Left lung (tissue), 10 donors: Measurements from ENCODE around the gene AUTS2. TPM values are rescaled to one million over a fixed set of nuclear protein-coding genes. Genes with fewer than 3 reads are reported as not detected.

Experiments used
- ATAC-seq: fragments of 200-7000 bp; cut with Tn5 transposase; one replicate; pipeline ENCODE4 v1.9.1; 2020; ENCODE audit warnings: moderate library complexity
- DNase-seq, 4 donors: peaks; one replicate each; pipeline ENCODE4 v3.0.0-alpha.2; 2013 to 2020
- H3K27ac ChIP-seq, 2 donors: fragments of 200-600 bp; sonication (generic) in 1 of 2; one replicate each; pipeline versions ENCODE4 v1.5.0 to v1.8.0; 2020 to 2021
- H3K27me3 ChIP-seq, 2 donors: fragments of 200-600 bp; sonication (generic) in 1 of 2; one replicate each; pipeline versions ENCODE4 v1.5.0 to v1.8.0; 2020 to 2021
- H3K36me3 ChIP-seq, 2 donors: fragments of 200-600 bp; sonication (generic) in 1 of 2; one replicate each; pipeline versions ENCODE4 v1.5.0 to v1.8.0; 2020 to 2021
- H3K4me1 ChIP-seq, 2 donors: fragments of 200-600 bp; one replicate each; pipeline ENCODE4 v1.8.0; 2021
- H3K4me3 ChIP-seq, 2 donors: fragments of 200-600 bp; sonication (generic) in 1 of 2; one replicate each; pipeline versions ENCODE4 v1.5.0 to v1.8.0; 2020 to 2021; ENCODE audit warnings: mild to moderate bottlenecking in 1 of 2
- H3K9me3 ChIP-seq, 2 donors: fragments of 200-600 bp; sonication (generic) in 1 of 2; one replicate each; pipeline versions ENCODE4 v1.5.0 to v1.8.0; 2020 to 2021
- CTCF ChIP-seq, 2 donors: fragments of 200-600 bp; sonication (generic) in 1 of 2; IDR thresholded peaks; one replicate each; pipeline versions ENCODE4 v1.5.0 to v1.8.0; 2021; ENCODE audit warnings: antibody characterized with exemption in 2 of 2
- intact Hi-C, 2 donors: fragments of 100-400 bp; cut with DNase I; formaldehyde crosslinking; loops; one replicate each; pipeline versions ENCODE4 v1.11.2 to v1.14.2; 2022
- polyA plus RNA-seq, 6 donors: library from polyadenylated mRNA; unstranded; fragments of 120-200 nt; gene quantifications; one replicate each; pipeline ENCODE4 v1.2.1, GENCODE V29; 2013; ENCODE audit not compliant: insufficient read length in 6 of 6
- total RNA-seq, 2 donors: library from RNA; stranded (reverse); fragmentation: NEBNext Ultra II Directional; extraction: Animal tissue kit (Norgen Biotek cat#: 25700); gene quantifications; one replicate each; pipeline ENCODE4 v1.2.1, GENCODE V29; 2021
- donor health status: DM: no; HTN: yes; CAD: no.
- donor health status: DM: no; HTN: no; CAD: no.

Gene AUTS2
- total and polyA plus RNA-seq, 8 donors: 40.4 to 119 (median 103) TPM

- intact Hi-C loops: no loop called here
- no peak for ATAC-seq
- Histone ChIP-seq H3K4me3 (no peak overlapping the region), H3K4me1 (no peaks in the 10 kb centered on the region), H3K9me3 (no peaks in the 10 kb centered on the region), H3K36me3 (no peaks in the 10 kb centered on the region), H3K27ac (no peak overlapping the region), H3K27me3 (no peaks in the 10 kb centered on the region)
- DNase-seq: no peak
- no peak for TF ChIP-seq CTCF (IDR thresholded peaks at IDR 0.05)
Measured at GRCh38 chr7:69756235-69756634, 158.0 kb downstream of the AUTS2 start.

GRCh38 chr7:69757528-69757927 lies 159.3 kb downstream of the AUTS2 start:
- ATAC-seq: no peak
- no peaks in the 10 kb centered on the region for H3K9me3 ChIP-seq
- DNase-seq: no peak
- no peak overlapping the region for H3K4me3 ChIP-seq
- no peaks in the 10 kb centered on the region for H3K36me3 ChIP-seq
- H3K27me3 ChIP-seq: no peaks in the 10 kb centered on the region
- TF ChIP-seq CTCF (IDR thresholded peaks at IDR 0.05): no peak
- H3K4me1 ChIP-seq: no peaks in the 10 kb centered on the region
- no peak overlapping the region for H3K27ac ChIP-seq
- intact Hi-C loops: no loop called here

GRCh38 chr7:69757981-69758430 lies 159.7 kb downstream of the AUTS2 start:
- Histone ChIP-seq H3K4me1 (no peaks in the 10 kb centered on the region), H3K27me3 (no peaks in the 10 kb centered on the region), H3K27ac (no peak overlapping the region), H3K36me3 (no peaks in the 10 kb centered on the region), H3K9me3 (no peaks in the 10 kb centered on the region), H3K4me3 (no peak overlapping the region)
- intact Hi-C loops: no loop called here
- DNase-seq: peak in 1 of 4 donors; percentile 30
- TF ChIP-seq CTCF (IDR thresholded peaks at IDR 0.05): no peak
- ATAC-seq: no peak

- no peak for TF ChIP-seq CTCF (IDR thresholded peaks at IDR 0.05)
- Histone ChIP-seq H3K4me1 (no peaks in the 10 kb centered on the region), H3K27me3 (no peaks in the 10 kb centered on the region), H3K4me3 (no peak overlapping the region), H3K9me3 (no peaks in the 10 kb centered on the region), H3K27ac (no peak overlapping the region), H3K36me3 (no peaks in the 10 kb centered on the region)
- intact Hi-C loops: no loop called here
- ATAC-seq: no peak
- DNase-seq: no peak
Measured at GRCh38 chr7:69759373-69759772, 161.1 kb downstream of the AUTS2 start.

- Histone ChIP-seq H3K27me3 (no peaks in the 10 kb centered on the region), H3K36me3 (no peaks in the 10 kb centered on the region), H3K9me3 (no peaks in the 10 kb centered on the region), H3K4me1 (no peaks in the 10 kb centered on the region), H3K4me3 (no peak overlapping the region), H3K27ac (no peak overlapping the region)
- no peak for ATAC-seq
- intact Hi-C loops: no loop called here
- no peak for TF ChIP-seq CTCF (IDR thresholded peaks at IDR 0.05)
- no peak for DNase-seq
Measured at GRCh38 chr7:69761290-69761922, 163.1 kb downstream of the AUTS2 start.
